Measurements from ENCODE around the gene ANKRD33B.
"Not testable (repeated sequence)": the region's sequence is repeated elsewhere in the genome, so short reads cannot be mapped to it uniquely, and the experiment has no call there.

Gene ANKRD33B

DNA sequence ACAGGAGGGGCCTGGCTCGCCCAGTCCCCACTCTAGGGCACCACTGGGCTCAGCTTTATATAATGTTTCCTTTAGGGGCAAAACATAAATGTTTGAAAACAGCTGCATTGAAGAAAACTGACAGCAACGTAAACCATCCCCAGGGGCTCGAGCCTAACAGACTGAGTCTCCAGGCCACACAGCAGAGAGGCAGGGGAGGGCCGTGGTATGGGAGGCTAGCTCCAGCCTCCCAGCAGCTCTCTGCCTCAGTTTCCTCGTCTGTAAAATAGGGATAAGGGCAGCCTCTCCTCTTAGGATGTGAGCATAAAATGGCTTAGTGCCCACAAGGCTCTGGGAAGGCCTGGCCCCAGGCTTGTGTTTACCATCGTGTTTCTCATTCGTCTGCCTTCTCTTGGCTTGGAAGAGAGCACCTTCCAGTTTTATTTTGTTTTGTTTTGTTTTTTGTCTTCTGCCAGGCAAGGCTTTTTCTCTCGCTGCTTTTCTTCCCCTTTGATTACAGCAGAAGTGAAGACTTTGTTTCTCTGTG lies 2.7 kb downstream of the ANKRD33B start:
- no peak for TF ChIP-seq CTCF (IDR thresholded peaks at IDR 0.05)
- peak overlapping the region; percentile 80 for H3K4me3 ChIP-seq
- DNase-seq (ENCODE audit: low spot score) = no peak
- peak overlapping the region; percentile 21 to 73 for H3K27ac ChIP-seq

GRCh38 chr5:10567121-10567591 lies 3.3 kb downstream of the ANKRD33B start:
- DNase-seq (ENCODE audit: low spot score) = peak; percentile 56
- Histone ChIP-seq H3K27ac (peak overlapping the region in 1 of 2 donors; percentile 73), H3K4me3 (no peak overlapping the region)
- TF ChIP-seq CTCF (IDR thresholded peaks at IDR 0.05) = no peak

- no peak for DNase-seq (ENCODE audit: low spot score)
- Histone ChIP-seq H3K4me3 (no peak overlapping the region), H3K27ac (peak overlapping the region in 1 of 2 donors; percentile 73)
- TF ChIP-seq CTCF (IDR thresholded peaks at IDR 0.05) = no peak
Observed at GRCh38 chr5:10567781-10568321, 4.0 kb downstream of the ANKRD33B start.

- H3K4me3 ChIP-seq; DNase-seq (ENCODE audit: low spot score); H3K27ac ChIP-seq: not testable (repeated sequence)
Observed at GRCh38 chr5:10570540-10570939, 6.7 kb downstream of the ANKRD33B start.

- peak; percentile 50 for DNase-seq (ENCODE audit: low spot score)
- TF ChIP-seq CTCF (IDR thresholded peaks at IDR 0.05) = no peak
- no peak overlapping the region for H3K4me3 ChIP-seq
- H3K27ac ChIP-seq = no peak overlapping the region
Observed at GRCh38 chr5:10572451-10572850, 8.6 kb downstream of the ANKRD33B start.

GRCh38 chr5:10573487-10574145 lies 9.7 kb downstream of the ANKRD33B start:
- H3K4me3 ChIP-seq = no peak overlapping the region
- DNase-seq (ENCODE audit: low spot score) = peak; percentile 26
- TF ChIP-seq CTCF (IDR thresholded peaks at IDR 0.05) = no peak
- H3K27ac ChIP-seq = no peak overlapping the region

GRCh38 chr5:10574879-10575278 lies 11.0 kb downstream of the ANKRD33B start:
- not testable (repeated sequence) for DNase-seq (ENCODE audit: low spot score); H3K4me3 ChIP-seq; H3K27ac ChIP-seq

DNA sequence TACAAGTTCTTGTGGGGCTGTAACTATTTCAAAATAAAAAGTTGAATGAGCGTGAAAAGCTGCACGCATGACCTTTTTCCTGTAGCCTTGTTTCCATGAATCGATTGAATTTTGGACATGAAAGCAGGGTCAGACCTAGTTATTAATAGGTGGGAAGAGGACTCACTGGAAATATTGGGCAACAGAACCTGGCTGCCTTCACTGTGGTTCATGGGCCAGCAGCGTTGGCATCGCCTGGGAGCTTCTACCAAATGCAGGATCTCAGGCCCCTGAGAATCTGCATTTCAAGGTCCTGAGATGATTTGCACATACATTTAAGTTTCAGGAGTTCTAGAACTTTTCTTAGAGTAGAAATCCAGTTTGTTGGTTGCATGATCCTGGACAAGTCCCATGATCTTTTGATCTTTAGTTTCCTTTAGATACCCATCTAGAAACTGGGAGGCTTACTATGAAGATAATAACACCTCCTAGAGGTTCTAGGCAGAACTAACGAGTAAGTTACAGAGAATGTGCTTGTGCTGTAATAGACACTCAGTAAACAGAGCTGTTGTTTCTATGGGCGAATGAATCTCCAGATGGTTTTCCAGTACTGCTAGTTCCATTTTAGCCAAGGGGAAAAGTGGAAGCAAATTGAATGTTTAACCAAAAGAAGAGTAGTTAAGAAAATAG lies 12.4 kb downstream of the ANKRD33B start:
- Histone ChIP-seq H3K4me3 (no peak overlapping the region), H3K27ac (no peak overlapping the region)
- DNase-seq (ENCODE audit: low spot score) = no peak
- TF ChIP-seq CTCF (IDR thresholded peaks at IDR 0.05) = no peak

All from coronary artery (tissue), 2 donors.